Vagina (tissue), 2 donors: Measurements from ENCODE around the gene TMEM164.

Source experiments
- POLR2A ChIP-seq, 2 donors: fragments of 450-650 bp; IDR thresholded peaks; one replicate each; pipeline ENCODE4 v1.6.1; 2017; ENCODE audit warnings: antibody characterized with exemption in 2 of 2, mild to moderate bottlenecking in 2 of 2, moderate library complexity in 2 of 2
- TF ChIP-seq, protein P1 (sequence below), 3 experiments: fragments of 450-650 bp in 2 of 3; fragments of 200-600 bp in 1 of 3; sonication (generic) in 1 of 3; IDR thresholded peaks; one replicate each; pipeline ENCODE4 v1.5.1; 2017 to 2019; ENCODE audit warnings: antibody characterized with exemption in 3 of 3, mild to moderate bottlenecking in 2 of 3, moderate library complexity in 2 of 3

GRCh38 chrX:110004215-110004614, 1.3 kb downstream of the TMEM164 start:
- TF ChIP-seq, protein P1, sequence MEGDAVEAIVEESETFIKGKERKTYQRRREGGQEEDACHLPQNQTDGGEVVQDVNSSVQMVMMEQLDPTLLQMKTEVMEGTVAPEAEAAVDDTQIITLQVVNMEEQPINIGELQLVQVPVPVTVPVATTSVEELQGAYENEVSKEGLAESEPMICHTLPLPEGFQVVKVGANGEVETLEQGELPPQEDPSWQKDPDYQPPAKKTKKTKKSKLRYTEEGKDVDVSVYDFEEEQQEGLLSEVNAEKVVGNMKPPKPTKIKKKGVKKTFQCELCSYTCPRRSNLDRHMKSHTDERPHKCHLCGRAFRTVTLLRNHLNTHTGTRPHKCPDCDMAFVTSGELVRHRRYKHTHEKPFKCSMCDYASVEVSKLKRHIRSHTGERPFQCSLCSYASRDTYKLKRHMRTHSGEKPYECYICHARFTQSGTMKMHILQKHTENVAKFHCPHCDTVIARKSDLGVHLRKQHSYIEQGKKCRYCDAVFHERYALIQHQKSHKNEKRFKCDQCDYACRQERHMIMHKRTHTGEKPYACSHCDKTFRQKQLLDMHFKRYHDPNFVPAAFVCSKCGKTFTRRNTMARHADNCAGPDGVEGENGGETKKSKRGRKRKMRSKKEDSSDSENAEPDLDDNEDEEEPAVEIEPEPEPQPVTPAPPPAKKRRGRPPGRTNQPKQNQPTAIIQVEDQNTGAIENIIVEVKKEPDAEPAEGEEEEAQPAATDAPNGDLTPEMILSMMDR (IDR thresholded peaks at IDR 0.05), result no peak
- no peak for TF ChIP-seq POLR2A (IDR thresholded peaks at IDR 0.05)
